Kidney (tissue), 14 donors: Measurements from ENCODE around the gene POLR3GL. TPM values are rescaled to one million over a fixed set of nuclear protein-coding genes. Genes with fewer than 3 reads are reported as not detected.
A peak's percentile ranks its signal among the peaks of the same experiment; 100 is the strongest.

Experiments
- DNase-seq, 5 donors: peaks; one replicate each; pipeline ENCODE4 v3.0.0-alpha.2; 2013 to 2020
- FAIRE-seq: peaks from 2 replicates; lab custom pipeline; 2012; peaks lifted over from hg19 to GRCh38; lab: Jason Lieb, UNC
- H3K27ac ChIP-seq, 2 donors: one replicate each; pipeline ENCODE4 v1.7.0; 2013; ENCODE audit warnings: low read depth in 2 of 2, low read length in 2 of 2, inconsistent platforms in 1 of 2
- H3K27me3 ChIP-seq: one replicate; pipeline ENCODE4 v1.7.1; 2013; ENCODE audit warnings: low read length, inconsistent platforms; ENCODE audit not compliant: control insufficient read depth, insufficient read depth
- H3K36me3 ChIP-seq, 3 donors: one replicate each; pipeline versions ENCODE4 v1.7.0 to v1.7.1; 2013; ENCODE audit warnings: low read length in 3 of 3, control low read depth in 1 of 3, inconsistent platforms in 1 of 3; ENCODE audit not compliant: insufficient read depth in 3 of 3, control insufficient read depth in 2 of 3
- H3K4me1 ChIP-seq, 3 donors: one replicate each; pipeline versions ENCODE4 v1.7.0 to v1.7.1; 2013; ENCODE audit warnings: low read length in 3 of 3, inconsistent platforms in 1 of 3, low read depth in 1 of 3; ENCODE audit not compliant: control insufficient read depth in 2 of 3, insufficient read depth in 2 of 3
- H3K4me3 ChIP-seq, 3 donors: one replicate each; pipeline versions ENCODE4 v1.7.0 to v1.8.1; 2013; ENCODE audit warnings: low read length in 3 of 3, control low read depth in 1 of 3, inconsistent platforms in 1 of 3
- H3K9ac ChIP-seq, 3 donors: one replicate each; pipeline versions ENCODE4 v1.7.0 to v1.7.1; 2013; ENCODE audit warnings: low read length in 3 of 3, control low read depth in 1 of 3, inconsistent platforms in 1 of 3
- H3K9me3 ChIP-seq, 3 donors: one replicate each; pipeline versions ENCODE4 v1.7.0 to v1.7.1; 2013; ENCODE audit warnings: low read length in 3 of 3, control low read depth in 1 of 3, inconsistent platforms in 1 of 3; ENCODE audit not compliant: control insufficient read depth in 2 of 3, insufficient read depth in 1 of 3
- intact Hi-C: fragments of 100-400 bp; cut with DNase I; formaldehyde crosslinking; loops from one replicate; pipeline ENCODE4 v1.11.1; 2022
- polyA plus RNA-seq: library from polyadenylated mRNA; stranded (reverse); fragments of 350-450 nt; fragmentation: Illumina TruSeq; extraction: RNeasy Lipid Tissue Mini Kit (QIAGEN cat#74804); gene quantifications from one replicate; pipeline ENCODE4 v1.2.3, GENCODE V29; 2014; ENCODE audit warnings: low read depth, low replicate concordance; ENCODE audit not compliant: insufficient read depth
- total RNA-seq: library from RNA; stranded (reverse); fragmentation: NEBNext Ultra II Directional; extraction: Animal tissue kit (Norgen Biotek cat#: 25700); gene quantifications from one replicate; pipeline ENCODE4 v1.2.1, GENCODE V29; 2021
- TF ChIP-seq, protein P1 (sequence below): IDR thresholded peaks from 3 replicates; pipeline ENCODE4 v1.5.1; 2012; ENCODE audit warnings: mild to moderate bottlenecking, moderate library complexity, borderline replicate concordance; ENCODE audit not compliant: insufficient read depth; ENCODE audit errors: extremely low read depth
- donor health status: control.
- donor health status: control.
- donor health status: control.
- donor health status: control.
- donor health status: control.
- donor health status: DM: yes; HTN: yes; CAD: no.
- donor health status: Normal renal cell carcinoma (clear cell type).

POLR3GL gene
- total and polyA plus RNA-seq, 2 donors from 2014 or later: 19.0 to 45.6 TPM

- Histone ChIP-seq H3K4me1 (peaks cover 13 to 55% (median 47%) of the 10 kb centered on the region in 3 donors), H3K9ac (peak overlapping the region in 1 of 3 donors; percentile 25), H3K4me3 (no peak overlapping the region), H3K27ac (peak overlapping the region; percentile 75 to 94), H3K27me3 (no peaks in the 10 kb centered on the region), H3K36me3 (no peaks in the 10 kb centered on the region), H3K9me3 (no peaks in the 10 kb centered on the region)
- DNase-seq: no peak
- no peak for FAIRE-seq
- TF ChIP-seq, protein P1, sequence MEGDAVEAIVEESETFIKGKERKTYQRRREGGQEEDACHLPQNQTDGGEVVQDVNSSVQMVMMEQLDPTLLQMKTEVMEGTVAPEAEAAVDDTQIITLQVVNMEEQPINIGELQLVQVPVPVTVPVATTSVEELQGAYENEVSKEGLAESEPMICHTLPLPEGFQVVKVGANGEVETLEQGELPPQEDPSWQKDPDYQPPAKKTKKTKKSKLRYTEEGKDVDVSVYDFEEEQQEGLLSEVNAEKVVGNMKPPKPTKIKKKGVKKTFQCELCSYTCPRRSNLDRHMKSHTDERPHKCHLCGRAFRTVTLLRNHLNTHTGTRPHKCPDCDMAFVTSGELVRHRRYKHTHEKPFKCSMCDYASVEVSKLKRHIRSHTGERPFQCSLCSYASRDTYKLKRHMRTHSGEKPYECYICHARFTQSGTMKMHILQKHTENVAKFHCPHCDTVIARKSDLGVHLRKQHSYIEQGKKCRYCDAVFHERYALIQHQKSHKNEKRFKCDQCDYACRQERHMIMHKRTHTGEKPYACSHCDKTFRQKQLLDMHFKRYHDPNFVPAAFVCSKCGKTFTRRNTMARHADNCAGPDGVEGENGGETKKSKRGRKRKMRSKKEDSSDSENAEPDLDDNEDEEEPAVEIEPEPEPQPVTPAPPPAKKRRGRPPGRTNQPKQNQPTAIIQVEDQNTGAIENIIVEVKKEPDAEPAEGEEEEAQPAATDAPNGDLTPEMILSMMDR: no peak
- intact Hi-C loops: no loop called here
Observed at GRCh38 chr1:145983206-145983675, 18.8 kb downstream of the POLR3GL start.

DNA sequence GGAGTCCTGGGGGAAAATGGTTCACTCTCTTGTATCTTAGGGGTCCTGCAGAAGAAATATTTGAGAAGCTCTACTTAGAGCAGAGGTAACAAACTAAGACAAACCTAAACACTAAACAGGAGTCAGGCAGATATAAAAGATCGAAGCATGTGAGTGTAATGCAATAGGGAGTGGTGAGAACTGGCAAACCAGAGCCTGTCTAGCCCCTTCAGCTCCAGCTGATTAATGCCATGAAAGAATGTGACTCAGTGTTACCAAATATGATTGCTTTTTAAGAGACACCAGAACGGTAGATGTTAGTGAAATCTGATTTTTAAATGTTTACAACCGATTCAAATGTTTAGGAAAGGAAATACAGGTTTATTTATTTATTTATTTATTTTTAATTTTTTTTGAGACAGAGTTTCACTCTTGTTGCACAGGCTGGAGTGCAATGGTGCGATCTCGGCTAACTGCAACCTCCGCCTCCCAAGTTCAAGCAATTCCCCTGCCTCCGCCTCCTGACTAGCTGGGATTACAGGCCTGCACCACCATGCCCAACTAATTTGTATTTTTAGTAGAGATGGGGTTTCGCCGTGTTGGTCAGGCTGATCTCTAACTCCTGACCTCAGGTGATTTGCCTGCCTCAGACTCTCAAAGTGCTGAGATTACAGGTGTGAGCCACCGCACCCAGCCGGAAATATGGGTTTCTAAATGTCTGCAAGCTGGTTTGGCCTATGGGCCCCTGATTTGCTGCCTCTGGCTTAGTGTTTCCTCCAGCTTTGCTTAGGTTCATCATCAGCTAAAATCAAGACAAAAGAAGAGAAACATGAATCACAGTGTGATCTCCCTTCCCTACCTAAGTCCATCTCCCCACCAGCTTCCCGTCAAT is 19.7 kb downstream of the POLR3GL start:
- no peak overlapping the region for H3K4me3 ChIP-seq
- intact Hi-C loops: no loop called here
- DNase-seq (no peak), FAIRE-seq (no peak)
- peak overlapping the region; percentile 84 to 94 for H3K27ac ChIP-seq
- H3K36me3 ChIP-seq: no peaks in the 10 kb centered on the region
- H3K9me3 ChIP-seq: no peaks in the 10 kb centered on the region
- H3K4me1 ChIP-seq: peaks cover 4 to 45% (median 39%) of the 10 kb centered on the region in 3 donors
- H3K9ac ChIP-seq: peak overlapping the region in 2 of 3 donors; percentile 7 to 22
- TF ChIP-seq, protein P1: no peak
- H3K27me3 ChIP-seq: no peaks in the 10 kb centered on the region

DNA sequence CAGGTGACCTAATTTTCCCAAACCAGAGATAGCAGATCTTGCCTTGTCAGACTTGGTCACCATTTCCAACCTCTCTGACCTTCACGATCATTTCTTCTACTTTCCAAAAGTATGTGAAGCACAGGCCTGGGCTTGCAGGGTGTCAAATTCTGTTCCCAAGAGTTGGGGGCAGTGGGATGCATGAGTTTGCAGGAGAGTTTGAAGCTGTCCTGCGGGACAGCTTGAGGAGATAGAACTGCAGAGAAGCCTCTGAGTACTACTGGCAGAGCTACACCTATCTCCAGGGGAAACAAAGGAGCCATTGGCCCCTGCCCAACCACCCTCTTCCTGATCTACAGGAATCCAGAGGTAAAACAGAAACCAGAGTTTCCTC is 20.6 kb downstream of the POLR3GL start:
- Histone ChIP-seq H3K4me3 (peak overlapping the region in 1 of 3 donors; percentile 35), H3K4me1 (peaks cover 0 to 41% (median 37%) of the 10 kb centered on the region in 3 donors), H3K9me3 (no peaks in the 10 kb centered on the region), H3K27ac (peak overlapping the region; percentile 84 to 91), H3K27me3 (no peaks in the 10 kb centered on the region), H3K9ac (peak overlapping the region in 2 of 3 donors; percentile 1 to 7), H3K36me3 (no peaks in the 10 kb centered on the region)
- intact Hi-C loops: no loop called here
- TF ChIP-seq, protein P1: no peak
- FAIRE-seq: no peak
- no peak for DNase-seq
